ENCODE results near the gene GCN1. TPM values are rescaled to one million over a fixed set of nuclear protein-coding genes. Genes with fewer than 3 reads are reported as not detected.
"Not testable (repeated sequence)": the region's sequence is repeated elsewhere in the genome, so short reads cannot be mapped to it uniquely, and the experiment has no call there.

The GCN1 gene
- total RNA-seq, 1 donor from 2014 or later = 134 TPM

- H3K36me3 Mint-ChIP-seq = peaks cover 33% of the 10 kb centered on the region
- H3K4me1 Mint-ChIP-seq = no peaks in the 10 kb centered on the region
- TF ChIP-seq CTCF (IDR thresholded peaks at IDR 0.05; ENCODE audit: unreplicated experiment) = no peak
- H3K27me3 Mint-ChIP-seq (ENCODE audit: low read depth) = no peaks in the 10 kb centered on the region
- no peak for DNase-seq (ENCODE audit: low spot score in 2 of 2, unreplicated experiment in 2 of 2)
- no peaks in the 10 kb centered on the region for H3K9me3 Mint-ChIP-seq
- H3K4me3 Mint-ChIP-seq = no peak overlapping the region
- no peak overlapping the region for H3K27ac Mint-ChIP-seq
Observed at GRCh38 chr12:120211904-120212283, 17.4 kb upstream of the GCN1 start.

- no peaks in the 10 kb centered on the region for H3K27me3 Mint-ChIP-seq (ENCODE audit: low read depth)
- H3K36me3 Mint-ChIP-seq = peaks cover 37% of the 10 kb centered on the region
- no peak overlapping the region for H3K4me3 Mint-ChIP-seq
- H3K9me3 Mint-ChIP-seq = peaks cover 2% of the 10 kb centered on the region
- no peaks in the 10 kb centered on the region for H3K4me1 Mint-ChIP-seq
- no peak for DNase-seq (ENCODE audit: low spot score in 2 of 2, unreplicated experiment in 2 of 2)
- H3K27ac Mint-ChIP-seq = no peak overlapping the region
- TF ChIP-seq CTCF (IDR thresholded peaks at IDR 0.05; ENCODE audit: unreplicated experiment) = no peak
Observed at GRCh38 chr12:120211243-120211903, 16.9 kb upstream of the GCN1 start.

GRCh38 chr12:120209851-120210250 lies 15.3 kb upstream of the GCN1 start:
- no peak for DNase-seq (ENCODE audit: low spot score in 2 of 2, unreplicated experiment in 2 of 2)
- no peak for TF ChIP-seq CTCF (IDR thresholded peaks at IDR 0.05; ENCODE audit: unreplicated experiment)
- H3K4me3 Mint-ChIP-seq = no peak overlapping the region
- no peaks in the 10 kb centered on the region for H3K27me3 Mint-ChIP-seq (ENCODE audit: low read depth)
- H3K36me3 Mint-ChIP-seq = peaks cover 39% of the 10 kb centered on the region
- H3K4me1 Mint-ChIP-seq = no peaks in the 10 kb centered on the region
- H3K9me3 Mint-ChIP-seq = peaks cover 9% of the 10 kb centered on the region
- no peak overlapping the region for H3K27ac Mint-ChIP-seq

GRCh38 chr12:120207227-120207626 lies 12.7 kb upstream of the GCN1 start:
- H3K4me3 Mint-ChIP-seq = no peak overlapping the region

GRCh38 chr12:120206781-120207180 lies 12.3 kb upstream of the GCN1 start:
- H3K36me3 Mint-ChIP-seq = peaks cover 27% of the 10 kb centered on the region
- H3K9me3 Mint-ChIP-seq; H3K27ac Mint-ChIP-seq; H3K27me3 Mint-ChIP-seq (ENCODE audit: low read depth); H3K4me3 Mint-ChIP-seq; H3K4me1 Mint-ChIP-seq; DNase-seq (ENCODE audit: low spot score in 2 of 2, unreplicated experiment in 2 of 2): not testable (repeated sequence)

More at GRCh38 chr12:120207227-120207626, 12.7 kb upstream of the GCN1 start:
- no peaks in the 10 kb centered on the region for H3K27me3 Mint-ChIP-seq (ENCODE audit: low read depth)
- H3K27ac Mint-ChIP-seq = no peak overlapping the region
- no peak for TF ChIP-seq CTCF (IDR thresholded peaks at IDR 0.05; ENCODE audit: unreplicated experiment)
- H3K9me3 Mint-ChIP-seq = peaks cover 9% of the 10 kb centered on the region
- DNase-seq (ENCODE audit: low spot score in 2 of 2, unreplicated experiment in 2 of 2) = no peak
- H3K4me1 Mint-ChIP-seq = peaks cover under 1% of the 10 kb centered on the region
- H3K36me3 Mint-ChIP-seq = peaks cover 31% of the 10 kb centered on the region

- H3K9me3 Mint-ChIP-seq = peaks cover 9% of the 10 kb centered on the region
- H3K36me3 Mint-ChIP-seq = peaks cover 21% of the 10 kb centered on the region
- no peak for TF ChIP-seq CTCF (IDR thresholded peaks at IDR 0.05; ENCODE audit: unreplicated experiment)
- H3K27ac Mint-ChIP-seq = no peak overlapping the region
- H3K4me3 Mint-ChIP-seq = no peak overlapping the region
- peaks cover 3% of the 10 kb centered on the region for H3K4me1 Mint-ChIP-seq
- no peak for DNase-seq (ENCODE audit: low spot score in 2 of 2, unreplicated experiment in 2 of 2)
- H3K27me3 Mint-ChIP-seq (ENCODE audit: low read depth) = no peaks in the 10 kb centered on the region
Observed at GRCh38 chr12:120206228-120206627, 11.7 kb upstream of the GCN1 start.
